ENCODE results near the gene AGBL4. TPM values are rescaled to one million over a fixed set of nuclear protein-coding genes. Genes with fewer than 3 reads are reported as not detected.

The AGBL4 gene
- total and polyA plus RNA-seq, 2 of the 13 experiments (the other 11 are each of a cell fraction or from before 2014, with no cell fraction given), result not detected

- TF ChIP-seq ZNF577 (CRISPR knock-in tag; IDR thresholded peaks at IDR 0.05; ENCODE audit: borderline replicate concordance, low read depth) (no peak), U2AF2 (IDR thresholded peaks at IDR 0.05; ENCODE audit: low read depth, low read length) (no peak), ARNT (IDR thresholded peaks at IDR 0.05) (no peak), ZNF639 (CRISPR knock-in tag; conservative IDR thresholded peaks at IDR 0.05) (no peak)
Observed at GRCh38 chr1:48760857-48761256, 1262.9 kb downstream of the AGBL4 start (continued).

GRCh38 chr1:48758976-48759375 lies 1264.8 kb downstream of the AGBL4 start:
- Histone ChIP-seq H3K4me2 (ENCODE audit: low read depth, low read length) (no peak overlapping the region), H2AFZ (ENCODE audit: low read length) (no peak overlapping the region), H4K20me1 (ENCODE audit: insufficient read depth, low read length) (no peaks in the 10 kb centered on the region), H3K4me1 (ENCODE audit: insufficient read depth, low read length) (peaks cover 21% of the 10 kb centered on the region), H3K27ac (ENCODE audit: extremely low read length, insufficient read depth, low read length) (no peak overlapping the region), H3K9ac (ENCODE audit: insufficient read depth, low read depth, low read length) (no peak overlapping the region), H3K79me2 (ENCODE audit: insufficient read depth, low read length) (no peaks in the 10 kb centered on the region), H3K36me3 (replicated peaks in 1 of 2; ENCODE audit: control insufficient read depth in 1 of 2, insufficient read depth in 2 of 2, low read length in 2 of 2) (no peaks in the 10 kb centered on the region), H3K4me3 (replicated peaks in 1 of 3; ENCODE audit: insufficient read depth in 1 of 3, low read depth in 2 of 3, low read length in 3 of 3) (no peak overlapping the region), H3K9me3 (ENCODE audit: low read length) (no peaks in the 10 kb centered on the region), H3K27me3 (ENCODE audit: control insufficient read depth in 1 of 2, insufficient read depth in 2 of 2, low read length in 2 of 2) (no peaks in the 10 kb centered on the region)
- WGBS (ENCODE audit: low lambda C conversion rate), result 84% methylated on average over 12 of the region's 18 CpGs
- DNase-seq (ENCODE audit: low spot score) (no peak), ATAC-seq (no peak), FAIRE-seq (no peak)
- TF ChIP-seq KLF16 (CRISPR knock-in tag; IDR thresholded peaks at IDR 0.05) (no peak), ZNF704 (CRISPR knock-in tag; IDR thresholded peaks at IDR 0.05; ENCODE audit: borderline replicate concordance) (no peak), HOMEZ (CRISPR knock-in tag; IDR thresholded peaks at IDR 0.05; ENCODE audit: low read depth) (no peak), ZFYVE20 (CRISPR knock-in tag; IDR thresholded peaks at IDR 0.05; ENCODE audit: borderline replicate concordance, low read depth) (no peak), DNMT3B (CRISPR knock-in tag; conservative IDR thresholded peaks at IDR 0.05) (no peak), CREBL2 (CRISPR knock-in tag; IDR thresholded peaks at IDR 0.05; ENCODE audit: borderline replicate concordance) (no peak), HES4 (CRISPR knock-in tag; IDR thresholded peaks at IDR 0.05; ENCODE audit: borderline replicate concordance) (no peak), DRAP1 (CRISPR knock-in tag; IDR thresholded peaks at IDR 0.05) (no peak), ZNF547 (CRISPR knock-in tag; IDR thresholded peaks at IDR 0.05) (no peak), ELF3 (CRISPR knock-in tag; IDR thresholded peaks at IDR 0.05) (no peak), REST (IDR thresholded peaks at IDR 0.05; ENCODE audit: borderline replicate concordance in 1 of 2, low read depth in 1 of 2, low read length in 2 of 2) (no peak), NKX3-1 (CRISPR knock-in tag; IDR thresholded peaks at IDR 0.05) (no peak)
- POLR2A ChIA-PET, result no interaction called here
- CTCF ChIA-PET (ENCODE audit: low intra/inter-chr PET ratio, low total read pairs), result no interaction called here
- in situ Hi-C loops (cut with HindIII; ENCODE audit: extremely low pct_ligation_motif_present, low pct_unique_long_range_greater_than_20kb) (no loop called here), intact Hi-C loops (cut with micrococcal nuclease; ENCODE audit: unreplicated experiment) (no loop called here)
- BruUV-seq (replicated peaks), result no TSS peak
